Neuronal stem cell (in vitro differentiated cells): ENCODE results near the gene KCNJ12.
"Not testable (repeated sequence)": the region's sequence is repeated elsewhere in the genome, so short reads cannot be mapped to it uniquely, and the experiment has no call there.

Experiments
- DNase-seq: peaks from one replicate; pipeline ENCODE4 v3.0.0-alpha.2; 2013; ENCODE audit warnings: low spot score
- H2AFZ ChIP-seq: one replicate; pipeline ENCODE4 v1.6.1; 2013; ENCODE audit warnings: mild to moderate bottlenecking, low read length, inconsistent platforms
- H2AK5ac ChIP-seq: 2 replicates; pipeline ENCODE4 v1.6.1; 2013; ENCODE audit warnings: low read depth, mild to moderate bottlenecking, inconsistent platforms, low read length, moderate library complexity, mixed read lengths
- H2BK120ac ChIP-seq: 2 replicates; pipeline ENCODE4 v1.6.1; 2013; ENCODE audit warnings: low read depth, mild to moderate bottlenecking, inconsistent platforms, low read length, moderate library complexity, mixed read lengths
- H2BK12ac ChIP-seq: one replicate; pipeline ENCODE4 v1.6.1; 2013; ENCODE audit warnings: low read length, inconsistent platforms
- H2BK15ac ChIP-seq: 2 replicates; pipeline ENCODE4 v1.6.1; 2013; ENCODE audit warnings: mild to moderate bottlenecking, low read length, inconsistent platforms, mixed read lengths
- H2BK5ac ChIP-seq: one replicate; pipeline ENCODE4 v1.6.1; 2013; ENCODE audit warnings: inconsistent platforms, mild to moderate bottlenecking, low read length, moderate library complexity
- H3K14ac ChIP-seq: one replicate; pipeline ENCODE4 v1.6.1; 2013; ENCODE audit warnings: low read length, inconsistent platforms
- H3K18ac ChIP-seq: 2 replicates; pipeline ENCODE4 v1.6.1; 2013; ENCODE audit warnings: low read length, inconsistent platforms
- H3K23ac ChIP-seq: 2 replicates; pipeline ENCODE4 v1.6.1; 2013; ENCODE audit warnings: low read depth, mild to moderate bottlenecking, mixed read lengths, low read length, inconsistent platforms; ENCODE audit not compliant: poor library complexity
- H3K27ac ChIP-seq: replicated peaks from 3 replicates; pipeline ENCODE4 v1.5.1; 2013; ENCODE audit warnings: low read length, inconsistent platforms
- H3K27me3 ChIP-seq, 3 experiments: 2 replicates each; pipeline ENCODE4 v1.6.1; 2013; ENCODE audit warnings: low read length in 3 of 3, mild to moderate bottlenecking in 2 of 3, inconsistent platforms in 1 of 3, low read depth in 1 of 3, mixed read lengths in 1 of 3, moderate library complexity in 1 of 3; ENCODE audit not compliant: control insufficient read depth in 3 of 3, insufficient read depth in 3 of 3
- H3K36me3 ChIP-seq, 2 donors: replicated peaks in 1 of 2; 2 replicates each; pipeline ENCODE4 v1.6.1; 2013; ENCODE audit warnings: low read length in 2 of 2; ENCODE audit not compliant: control insufficient read depth in 2 of 2, insufficient read depth in 2 of 2
- H3K4ac ChIP-seq: 2 replicates; pipeline ENCODE4 v1.6.1; 2013; ENCODE audit warnings: inconsistent platforms, mild to moderate bottlenecking, low read length, moderate library complexity
- H3K4me1 ChIP-seq, 2 donors: 1 replicate in 1 of 2; 2 replicates in 1 of 2; pipeline ENCODE4 v1.6.1; 2013; ENCODE audit warnings: low read length in 2 of 2, low read depth in 1 of 2; ENCODE audit not compliant: control insufficient read depth in 2 of 2, insufficient read depth in 1 of 2
- H3K4me2 ChIP-seq: one replicate; pipeline ENCODE4 v1.6.1; 2013; ENCODE audit warnings: mild to moderate bottlenecking, low read length, inconsistent platforms; ENCODE audit not compliant: insufficient read depth, poor library complexity, severe bottlenecking
- H3K4me3 ChIP-seq, 2 donors: 2 replicates each; pipeline ENCODE4 v1.5.1; 2013; ENCODE audit warnings: low read length in 2 of 2, mild to moderate bottlenecking in 2 of 2, inconsistent platforms in 1 of 2, moderate library complexity in 1 of 2
- H3K79me1 ChIP-seq: one replicate; pipeline ENCODE4 v1.6.1; 2013; ENCODE audit warnings: low read depth, mild to moderate bottlenecking, inconsistent platforms, low read length, moderate library complexity
- H3K9ac ChIP-seq: one replicate; pipeline ENCODE4 v1.6.1; 2013; ENCODE audit warnings: mild to moderate bottlenecking, low read depth, low read length, inconsistent platforms; ENCODE audit not compliant: poor library complexity
- H3K9me3 ChIP-seq, 2 donors: replicated peaks in 1 of 2; 2 replicates each; pipeline versions ENCODE3 to v1.6.1; 2013; ENCODE audit warnings: low read length in 2 of 2, mild to moderate bottlenecking in 2 of 2, inconsistent platforms in 1 of 2, low read depth in 1 of 2, mixed read lengths in 1 of 2, moderate library complexity in 1 of 2; ENCODE audit not compliant: control insufficient read depth in 2 of 2, insufficient read depth in 1 of 2
- H4K8ac ChIP-seq: one replicate; pipeline ENCODE4 v1.6.1; 2013; ENCODE audit warnings: low read depth, mild to moderate bottlenecking, inconsistent platforms, low read length, moderate library complexity
- H4K91ac ChIP-seq: one replicate; pipeline ENCODE4 v1.6.1; 2013; ENCODE audit warnings: low read length, low read depth, mild to moderate bottlenecking, inconsistent platforms; ENCODE audit not compliant: poor library complexity
- WGBS, 2 donors: extraction: QIAGEN DNeasy Blood & Tissue Kit; methylation state at CpG; one replicate each; pipeline ENCODE4 v1.1.7; 2013; ENCODE audit warnings: missing lambda C conversion rate in 2 of 2, mixed read lengths in 1 of 2; ENCODE audit not compliant: insufficient read length in 2 of 2, insufficient replicate concordance in 1 of 2; ENCODE audit errors: extremely low coverage in 2 of 2; 5-methylcytosine and 5-hydroxymethylcytosine counted together

KCNJ12 gene

DNA sequence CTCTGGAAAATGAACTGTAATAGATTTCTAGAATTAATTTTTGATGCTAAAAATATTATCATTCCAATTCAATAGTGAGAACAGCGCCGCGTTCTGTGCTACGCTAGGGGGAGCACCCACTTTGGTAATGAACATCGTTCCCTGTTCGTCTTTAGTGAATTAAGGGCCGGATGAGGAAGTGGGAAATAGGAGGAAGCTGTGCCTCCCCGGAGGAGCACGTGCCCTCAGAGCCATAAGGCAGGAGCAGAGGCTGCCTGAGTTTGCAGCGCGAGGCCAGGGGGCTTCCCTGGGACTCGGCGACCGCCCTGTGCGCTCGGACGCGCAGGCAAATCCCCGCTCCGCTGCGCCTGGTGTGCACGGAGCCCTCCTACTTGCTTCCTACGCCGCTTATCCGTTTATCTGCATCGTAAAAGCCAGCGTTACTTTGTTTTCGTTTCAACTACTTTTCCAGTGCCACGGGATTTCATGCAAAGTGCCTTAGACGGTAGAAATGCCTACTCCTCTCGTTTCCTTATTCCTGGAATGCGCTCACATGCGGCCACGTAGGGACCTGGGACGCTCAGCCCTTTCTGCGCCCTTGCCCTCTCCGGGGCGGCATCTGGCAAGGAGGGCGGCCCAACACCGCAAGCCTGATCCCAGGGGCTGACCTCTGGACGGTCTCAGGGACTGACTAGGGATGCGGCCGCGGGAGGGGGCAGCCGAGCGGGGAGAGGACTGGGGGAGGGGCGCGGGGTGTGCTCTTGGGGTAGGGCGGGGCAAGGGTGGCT is 76.4 kb downstream of the KCNJ12 start:
- H2BK5ac ChIP-seq = no peak overlapping the region
- no peak overlapping the region for H3K27ac ChIP-seq
- no peaks in the 10 kb centered on the region for H3K79me1 ChIP-seq
- no peak overlapping the region for H2BK120ac ChIP-seq
- peak overlapping the region; percentile 69 for H3K4me2 ChIP-seq
- no peak overlapping the region for H2BK12ac ChIP-seq
- H3K4ac ChIP-seq = no peak overlapping the region
- peak overlapping the region; percentile 82 for H3K14ac ChIP-seq
- H3K23ac ChIP-seq = no peak overlapping the region
- H4K8ac ChIP-seq = peak overlapping the region; percentile 96
- H2BK15ac ChIP-seq = peak overlapping the region; percentile 71
- peak overlapping the region; percentile 60 for H3K9ac ChIP-seq
- H3K27me3 ChIP-seq = peaks cover 0 to 19% (median 14%) of the 10 kb centered on the region in 3 experiments
- peak; percentile 18 for DNase-seq
- H4K91ac ChIP-seq = no peak overlapping the region
- H3K4me3 ChIP-seq = peak overlapping the region in 1 of 2 donors; percentile 44
- H2AFZ ChIP-seq = peak overlapping the region; percentile 88
- no CpG with 5 or more reads among the region's 49 CpGs for WGBS, 2 donors
- H3K36me3 ChIP-seq = no peaks in the 10 kb centered on the region
- H3K9me3 ChIP-seq = no peaks in the 10 kb centered on the region
- peaks cover 6 to 9% of the 10 kb centered on the region in 2 donors for H3K4me1 ChIP-seq
- peak overlapping the region; percentile 96 for H3K18ac ChIP-seq
- no peak overlapping the region for H2AK5ac ChIP-seq

GRCh38 chr17:21453144-21453898 is 77.2 kb downstream of the KCNJ12 start:
- H2BK15ac ChIP-seq = no peak overlapping the region
- H4K91ac ChIP-seq = no peak overlapping the region
- no peak overlapping the region for H2AFZ ChIP-seq
- no peak overlapping the region for H3K27ac ChIP-seq
- no peak overlapping the region for H4K8ac ChIP-seq
- H3K14ac ChIP-seq = no peak overlapping the region
- peak overlapping the region; percentile 17 for H2AK5ac ChIP-seq
- no peak overlapping the region for H3K9ac ChIP-seq
- H2BK5ac ChIP-seq = no peak overlapping the region
- peak overlapping the region; percentile 24 for H2BK12ac ChIP-seq
- H2BK120ac ChIP-seq = no peak overlapping the region
- no peak overlapping the region for H3K4ac ChIP-seq
- no CpG with 5 or more reads among the region's 17 CpGs for WGBS, 2 donors
- H3K4me1 ChIP-seq = peaks cover 6 to 16% of the 10 kb centered on the region in 2 donors
- no peak overlapping the region for H3K18ac ChIP-seq
- no peaks in the 10 kb centered on the region for H3K79me1 ChIP-seq
- DNase-seq = no peak
- no peaks in the 10 kb centered on the region for H3K9me3 ChIP-seq
- no peaks in the 10 kb centered on the region for H3K36me3 ChIP-seq
- no peak overlapping the region for H3K4me2 ChIP-seq
- no peak overlapping the region for H3K23ac ChIP-seq
- H3K27me3 ChIP-seq = peaks cover 0 to 19% (median 14%) of the 10 kb centered on the region in 3 experiments
- no peak overlapping the region for H3K4me3 ChIP-seq

DNA sequence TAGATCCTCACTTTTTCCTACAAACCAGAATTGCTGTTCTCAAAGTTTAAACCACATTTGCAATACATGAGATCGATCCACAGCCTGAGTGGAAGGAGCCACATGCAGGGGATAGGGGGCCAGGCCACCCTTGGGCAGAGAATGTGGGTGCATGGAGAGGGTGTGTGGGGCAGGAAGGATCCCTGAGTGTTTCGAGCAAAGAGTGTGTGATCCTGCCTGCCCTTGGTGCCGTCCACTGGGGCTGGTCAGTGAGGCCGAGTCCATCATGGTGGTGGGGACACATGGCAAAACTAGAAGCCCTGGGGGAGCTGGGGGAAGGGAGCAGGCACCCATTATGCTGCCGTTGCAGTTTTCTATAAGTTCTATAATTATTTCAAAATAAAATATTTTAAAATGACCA is 77.8 kb downstream of the KCNJ12 start:
- H4K91ac ChIP-seq, H3K4ac ChIP-seq, H2BK5ac ChIP-seq, H3K4me2 ChIP-seq, H4K8ac ChIP-seq, H2AFZ ChIP-seq, H2BK120ac ChIP-seq, H2AK5ac ChIP-seq, H2BK12ac ChIP-seq, H3K9me3 ChIP-seq, H3K23ac ChIP-seq, H3K79me1 ChIP-seq, H3K27ac ChIP-seq, H3K9ac ChIP-seq, H2BK15ac ChIP-seq, DNase-seq, H3K4me3 ChIP-seq, H3K14ac ChIP-seq, H3K36me3 ChIP-seq, H3K18ac ChIP-seq: not testable (repeated sequence)
- WGBS, 2 donors = no CpG with 5 or more reads among the region's 5 CpGs
- Histone ChIP-seq H3K27me3 (peaks cover 0 to 19% (median 14%) of the 10 kb centered on the region in 3 experiments), H3K4me1 (peaks cover 6 to 19% of the 10 kb centered on the region in 2 donors)

GRCh38 chr17:21454441-21454840 is 78.3 kb downstream of the KCNJ12 start:
- Histone ChIP-seq H3K36me3 (no peaks in the 10 kb centered on the region), H3K23ac (no peak overlapping the region)

More at GRCh38 chr17:21454441-21454840, 78.3 kb downstream of the KCNJ12 start:
- Histone ChIP-seq H3K4me3 (no peak overlapping the region), H2BK15ac (no peak overlapping the region), H3K79me1 (no peaks in the 10 kb centered on the region), H2AK5ac (no peak overlapping the region), H3K14ac (no peak overlapping the region), H4K91ac (no peak overlapping the region), H2BK12ac (no peak overlapping the region), H3K4me2 (no peak overlapping the region), H3K9me3 (no peaks in the 10 kb centered on the region), H3K18ac (no peak overlapping the region), H3K4ac (no peak overlapping the region), H3K9ac (no peak overlapping the region), H2BK5ac (no peak overlapping the region), H3K4me1 (peaks cover 6 to 19% of the 10 kb centered on the region in 2 donors), H2AFZ (no peak overlapping the region), H4K8ac (no peak overlapping the region), H3K27ac (no peak overlapping the region), H2BK120ac (no peak overlapping the region), H3K27me3 (peaks cover 0 to 20% (median 14%) of the 10 kb centered on the region in 3 experiments)
- no peak for DNase-seq
- WGBS, 2 donors = no CpG with 5 or more reads among the region's 4 CpGs
